ENCODE measurements around the gene IKZF3. TPM values are rescaled to one million over a fixed set of nuclear protein-coding genes. Genes with fewer than 3 reads are reported as not detected.
"Not testable (repeated sequence)": the region's sequence is repeated elsewhere in the genome, so short reads cannot be mapped to it uniquely, and the experiment has no call there.

IKZF3 gene
- total RNA-seq, 2 donors from 2014 or later = 4.8 to 5.6 TPM

DNA sequence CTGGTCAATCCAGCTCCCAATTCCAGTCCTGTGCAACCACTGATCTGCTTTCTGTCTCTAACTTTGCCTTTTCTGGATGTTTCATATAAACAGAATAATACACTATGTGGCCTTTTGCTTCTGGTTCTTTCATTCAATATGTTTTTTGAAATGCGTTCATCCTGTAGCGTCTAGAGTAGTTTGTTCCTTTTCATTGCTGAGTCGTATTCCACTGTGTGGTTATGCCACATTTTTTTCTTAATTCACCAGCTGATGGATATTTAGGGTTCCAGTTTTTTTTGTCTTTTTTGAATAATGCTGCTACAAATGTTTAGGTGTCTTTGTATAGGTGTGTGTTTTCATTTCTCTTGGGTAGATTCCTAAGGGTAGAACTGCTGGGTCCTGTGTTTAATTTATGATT, 131.5 kb downstream of the IKZF3 start:
- TF ChIP-seq, protein P1, sequence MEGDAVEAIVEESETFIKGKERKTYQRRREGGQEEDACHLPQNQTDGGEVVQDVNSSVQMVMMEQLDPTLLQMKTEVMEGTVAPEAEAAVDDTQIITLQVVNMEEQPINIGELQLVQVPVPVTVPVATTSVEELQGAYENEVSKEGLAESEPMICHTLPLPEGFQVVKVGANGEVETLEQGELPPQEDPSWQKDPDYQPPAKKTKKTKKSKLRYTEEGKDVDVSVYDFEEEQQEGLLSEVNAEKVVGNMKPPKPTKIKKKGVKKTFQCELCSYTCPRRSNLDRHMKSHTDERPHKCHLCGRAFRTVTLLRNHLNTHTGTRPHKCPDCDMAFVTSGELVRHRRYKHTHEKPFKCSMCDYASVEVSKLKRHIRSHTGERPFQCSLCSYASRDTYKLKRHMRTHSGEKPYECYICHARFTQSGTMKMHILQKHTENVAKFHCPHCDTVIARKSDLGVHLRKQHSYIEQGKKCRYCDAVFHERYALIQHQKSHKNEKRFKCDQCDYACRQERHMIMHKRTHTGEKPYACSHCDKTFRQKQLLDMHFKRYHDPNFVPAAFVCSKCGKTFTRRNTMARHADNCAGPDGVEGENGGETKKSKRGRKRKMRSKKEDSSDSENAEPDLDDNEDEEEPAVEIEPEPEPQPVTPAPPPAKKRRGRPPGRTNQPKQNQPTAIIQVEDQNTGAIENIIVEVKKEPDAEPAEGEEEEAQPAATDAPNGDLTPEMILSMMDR (IDR thresholded peaks at IDR 0.05) = no peak
- ATAC-seq (ENCODE audit: insufficient number of reproducible peaks, low FRiP score, low read depth) (no peak), DNase-seq (ENCODE audit: low spot score) (no peak)
- no peaks in the 10 kb centered on the region for H3K27me3 ChIP-seq (replicated peaks; ENCODE audit: insufficient read depth)
- H3K27ac ChIP-seq = no peak overlapping the region
- H3K36me3 ChIP-seq = peaks cover 7% of the 10 kb centered on the region
- no peak overlapping the region for H3K4me3 ChIP-seq
- H3K4me1 ChIP-seq (ENCODE audit: control insufficient read depth in 1 of 2, low read depth in 2 of 2) = peaks cover 6 to 13% of the 10 kb centered on the region in 2 donors
- H3K9me3 ChIP-seq = no peaks in the 10 kb centered on the region

DNA sequence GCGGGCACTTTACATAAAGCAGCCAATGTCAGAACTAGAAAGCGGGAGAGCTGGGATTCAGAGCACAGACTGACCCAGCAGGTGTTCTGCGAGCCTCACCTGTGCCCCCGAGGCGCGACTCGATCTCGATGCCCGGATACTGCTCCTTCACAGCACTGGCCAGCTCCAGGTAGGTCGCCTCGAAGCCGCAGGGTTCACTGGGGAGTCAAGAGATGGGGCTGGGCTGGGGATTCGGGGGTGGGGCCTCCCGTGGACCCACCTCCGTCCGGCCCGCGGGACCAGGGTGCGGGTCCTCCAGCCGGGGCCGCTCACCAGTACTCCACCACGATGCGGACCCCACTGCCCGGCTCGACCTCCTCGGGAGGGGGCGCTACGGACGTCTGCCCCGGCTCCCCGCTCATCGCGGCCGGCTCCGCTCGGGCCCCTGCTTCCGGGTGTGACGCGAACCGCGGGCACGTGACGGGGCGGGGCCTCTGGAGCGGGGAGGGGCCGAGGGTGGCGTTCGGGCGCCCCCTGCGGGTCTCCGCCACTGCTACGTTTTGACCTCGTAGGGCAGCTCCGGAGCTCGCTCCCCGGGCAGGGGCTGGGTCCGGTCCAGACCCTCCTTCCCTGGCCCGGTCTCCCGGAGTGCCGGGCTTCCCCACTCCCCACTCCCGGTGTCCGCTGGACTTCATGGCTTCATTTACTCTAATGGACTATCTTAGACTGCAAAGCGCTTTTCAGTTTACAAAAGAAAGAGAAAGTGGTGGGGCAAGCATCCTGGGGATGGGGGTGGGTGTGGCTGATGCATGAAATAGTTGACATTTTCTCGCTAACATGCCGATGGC, 133.8 kb downstream of the IKZF3 start, which contains the start of gene MIEN1:
TSS of gene MIEN1 (minus strand) at position 438 of the 827 bp plus-strand sequence. CDS start at position 401, 37 bp downstream.
- H3K36me3 ChIP-seq = peaks cover 17% of the 10 kb centered on the region
- TF ChIP-seq, protein P1 (IDR thresholded peaks at IDR 0.05) = peak; percentile 88
- ATAC-seq (ENCODE audit: insufficient number of reproducible peaks, low FRiP score, low read depth) = peak; percentile 93

DNA sequence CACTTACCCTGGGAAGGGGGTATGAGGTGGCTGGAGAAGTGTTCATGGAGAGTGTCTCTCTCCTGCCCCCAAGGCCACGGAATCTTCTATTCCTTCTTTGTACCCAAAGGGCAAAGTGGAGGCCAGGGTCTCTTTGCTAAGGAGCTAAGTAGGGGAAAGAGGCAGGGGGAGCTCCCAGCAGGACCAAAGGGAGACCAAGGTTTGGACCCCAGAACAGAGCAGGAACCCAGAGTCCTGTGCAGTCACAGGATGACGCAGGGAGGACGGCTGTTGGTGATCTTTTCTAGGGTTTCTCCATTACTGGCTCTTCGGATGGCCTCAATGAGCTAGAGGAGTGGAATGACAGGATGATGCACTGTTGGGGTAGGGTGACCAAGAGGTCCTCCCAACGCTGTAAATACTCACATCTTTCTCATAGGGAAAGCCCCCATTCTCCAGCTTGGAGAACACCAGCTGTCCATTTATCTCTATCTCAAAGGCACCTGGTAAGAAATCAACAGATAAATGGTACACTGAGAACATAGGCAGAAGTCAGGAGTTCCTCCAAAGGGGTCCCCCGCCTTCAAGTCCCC, 134.7 kb downstream of the IKZF3 start:
- Histone ChIP-seq H3K9me3 (no peaks in the 10 kb centered on the region), H3K36me3 (peaks cover 23% of the 10 kb centered on the region), H3K4me1 (ENCODE audit: control insufficient read depth in 1 of 2, low read depth in 2 of 2) (peaks cover 6 to 13% of the 10 kb centered on the region in 2 donors), H3K4me3 (peak overlapping the region; percentile 96), H3K27me3 (replicated peaks; ENCODE audit: insufficient read depth) (no peaks in the 10 kb centered on the region), H3K27ac (peak overlapping the region; percentile 83 to 89)
- ATAC-seq (ENCODE audit: insufficient number of reproducible peaks, low FRiP score, low read depth) (no peak), DNase-seq (ENCODE audit: low spot score) (no peak)
- TF ChIP-seq, protein P1 (IDR thresholded peaks at IDR 0.05) = no peak

More for the DNA sequence above, 133.8 kb downstream of the IKZF3 start, which contains the start of gene MIEN1:
- H3K4me3 ChIP-seq = peak within 1 kb of the TSS; percentile 96
- no peaks in the 10 kb centered on the region for H3K27me3 ChIP-seq (replicated peaks; ENCODE audit: insufficient read depth)
- peak; percentile 64 for DNase-seq (ENCODE audit: low spot score)
- no peaks in the 10 kb centered on the region for H3K9me3 ChIP-seq
- peak within 1 kb of the TSS; percentile 83 to 89 for H3K27ac ChIP-seq
- H3K4me1 ChIP-seq (ENCODE audit: control insufficient read depth in 1 of 2, low read depth in 2 of 2) = peaks cover 6 to 13% of the 10 kb centered on the region in 2 donors

GRCh38 chr17:39727556-39727955, 136.6 kb downstream of the IKZF3 start:
- H3K36me3 ChIP-seq = peaks cover 23% of the 10 kb centered on the region
- H3K27ac ChIP-seq = no peak overlapping the region
- peaks cover 6 to 13% of the 10 kb centered on the region in 2 donors for H3K4me1 ChIP-seq (ENCODE audit: control insufficient read depth in 1 of 2, low read depth in 2 of 2)
- no peak overlapping the region for H3K4me3 ChIP-seq
- ATAC-seq (ENCODE audit: insufficient number of reproducible peaks, low FRiP score, low read depth) = no peak
- DNase-seq (ENCODE audit: low spot score) = no peak
- TF ChIP-seq, protein P1 (IDR thresholded peaks at IDR 0.05) = no peak
- no peaks in the 10 kb centered on the region for H3K9me3 ChIP-seq
- H3K27me3 ChIP-seq (replicated peaks; ENCODE audit: insufficient read depth) = no peaks in the 10 kb centered on the region

- ATAC-seq (ENCODE audit: insufficient number of reproducible peaks, low FRiP score, low read depth) (no peak), DNase-seq (ENCODE audit: low spot score) (no peak)
- no peaks in the 10 kb centered on the region for H3K27me3 ChIP-seq (replicated peaks; ENCODE audit: insufficient read depth)
- peaks cover 6 to 13% of the 10 kb centered on the region in 2 donors for H3K4me1 ChIP-seq (ENCODE audit: control insufficient read depth in 1 of 2, low read depth in 2 of 2)
- TF ChIP-seq, protein P1 (IDR thresholded peaks at IDR 0.05) = no peak
- H3K4me3 ChIP-seq = no peak overlapping the region
- H3K27ac ChIP-seq = no peak overlapping the region
- H3K9me3 ChIP-seq = no peaks in the 10 kb centered on the region
- peaks cover 31% of the 10 kb centered on the region for H3K36me3 ChIP-seq
These were observed 137.5 kb downstream of the IKZF3 start for GRCh38 chr17:39726617-39727016.

GRCh38 chr17:39725923-39726322, 138.2 kb downstream of the IKZF3 start:
- Histone ChIP-seq H3K4me1 (ENCODE audit: control insufficient read depth in 1 of 2, low read depth in 2 of 2) (peaks cover 6 to 13% of the 10 kb centered on the region in 2 donors), H3K36me3 (peaks cover 31% of the 10 kb centered on the region)
- not testable (repeated sequence) for DNase-seq (ENCODE audit: low spot score); H3K27ac ChIP-seq; H3K9me3 ChIP-seq; ATAC-seq (ENCODE audit: insufficient number of reproducible peaks, low FRiP score, low read depth); H3K27me3 ChIP-seq (replicated peaks; ENCODE audit: insufficient read depth); H3K4me3 ChIP-seq

Data from thoracic aorta (tissue), 2 donors.